ENCODE data around the gene KDM4C.

GRCh38 chr9:6922680-6923079, 164.9 kb downstream of the KDM4C start:
- no peak for TF ChIP-seq POLR2AphosphoS2 (conservative IDR thresholded peaks at IDR 0.05; ENCODE audit: low read length)
- TF ChIP-seq CTCF (IDR thresholded peaks at IDR 0.05) = no peak
- TF ChIP-seq HES2 (IDR thresholded peaks at IDR 0.05) = no peak
- TF ChIP-seq POLR2A (IDR thresholded peaks at IDR 0.05; ENCODE audit: low read length) = no peak
- no peak for TF ChIP-seq REST (IDR thresholded peaks at IDR 0.05)

Measured in A549 (cell line).